Stimulated activated CD4-positive, alpha-beta T cell treated with anti-CD3 and anti-CD28 coated beads, Interleukin-4, amount 100 ng/mL, for 48 hours (primary cell): ENCODE measurements around the gene KISS1R.

Experiments
- DNase-seq, 2 donors: peaks; one replicate each; pipeline ENCODE4 v3.0.0-alpha.2; 2020; ENCODE audit warnings: low read depth in 2 of 2

Gene KISS1R

DNA sequence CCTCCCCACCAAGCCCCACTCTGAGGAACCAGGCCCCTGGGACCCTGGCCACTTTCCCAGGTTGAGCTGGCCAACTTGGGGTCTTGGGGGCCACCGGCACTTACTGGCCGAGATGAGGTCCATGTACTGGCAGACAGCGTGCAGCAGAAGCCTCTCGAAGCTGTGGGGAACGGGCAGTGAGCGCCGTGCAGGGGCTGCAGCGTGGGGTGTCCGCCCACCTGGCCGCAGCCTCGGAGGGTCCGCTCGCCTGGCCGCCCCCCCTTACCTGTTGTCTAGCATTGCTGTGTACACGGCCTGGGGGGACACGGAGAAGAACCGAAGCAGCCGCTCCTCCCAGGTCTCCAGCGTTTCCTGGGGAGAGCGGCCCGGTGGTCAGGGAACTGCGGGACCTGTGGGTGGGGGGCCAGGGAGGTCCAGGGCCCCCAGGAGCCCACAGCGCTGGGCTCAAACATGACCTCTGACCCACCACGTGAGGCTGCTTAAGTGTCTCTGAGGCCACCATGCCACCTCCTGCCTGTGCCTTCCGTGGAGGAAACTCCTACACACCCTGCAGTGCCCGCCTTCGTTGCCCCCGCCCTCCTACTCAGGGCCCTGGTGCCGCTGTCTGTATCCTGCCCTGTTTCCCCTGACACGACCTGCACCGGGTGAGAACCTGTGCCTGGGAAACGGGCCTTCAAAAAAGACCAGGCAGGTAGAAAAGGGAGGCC lies 17.6 kb upstream of the KISS1R start:
- DNase-seq: no peak

DNA sequence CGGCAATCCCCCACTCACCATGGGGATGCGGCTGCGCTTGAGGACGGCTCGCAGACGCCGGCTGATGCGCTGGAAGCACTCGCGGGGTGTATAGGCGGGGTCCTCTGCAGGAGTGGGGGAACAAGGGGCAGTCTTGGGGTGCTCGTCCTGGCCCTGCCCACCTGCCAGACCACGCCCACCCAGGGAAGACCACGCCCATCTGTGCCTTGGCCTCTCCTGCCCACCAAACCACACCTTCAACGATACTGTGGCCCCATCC lies 17.2 kb upstream of the KISS1R start:
- DNase-seq: no peak

DNA sequence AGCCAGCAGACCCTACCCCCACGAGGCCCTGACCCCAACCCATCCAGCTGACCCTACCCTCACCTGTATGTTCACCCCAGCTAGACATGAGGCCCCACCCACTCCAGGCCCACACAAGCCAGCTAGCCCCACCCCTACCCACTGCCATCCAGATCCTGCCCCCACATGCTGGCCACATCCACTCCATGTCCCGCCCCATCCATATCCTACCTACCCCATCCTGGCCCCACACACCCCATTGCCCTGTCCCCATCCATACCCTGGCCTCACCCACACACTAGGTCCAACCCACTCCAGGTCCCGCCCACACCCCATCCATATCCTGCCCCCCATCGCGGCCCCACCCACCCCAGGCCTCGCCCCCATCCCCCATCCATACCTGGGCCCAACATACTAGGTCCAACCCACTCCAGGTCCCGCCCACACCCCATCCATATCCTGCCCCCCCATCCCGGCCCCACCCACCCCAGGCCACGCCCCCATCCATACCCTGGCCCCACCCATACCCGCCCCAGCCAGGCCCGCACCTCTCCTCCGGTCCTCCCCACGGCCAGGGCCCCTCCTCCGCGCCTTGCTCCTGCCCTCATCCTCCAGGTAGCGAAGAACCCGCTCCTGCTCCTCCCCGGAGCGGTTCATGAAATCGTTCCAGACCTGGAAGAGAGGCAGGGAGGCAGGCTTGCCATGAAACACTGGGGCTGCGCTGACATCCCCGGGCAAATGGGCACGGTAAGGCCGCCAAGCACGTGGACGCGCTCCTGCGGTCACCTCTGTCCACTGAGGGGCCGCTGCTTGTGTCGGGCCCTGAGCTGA lies 16.6 kb upstream of the KISS1R start:
- no peak for DNase-seq

DNA sequence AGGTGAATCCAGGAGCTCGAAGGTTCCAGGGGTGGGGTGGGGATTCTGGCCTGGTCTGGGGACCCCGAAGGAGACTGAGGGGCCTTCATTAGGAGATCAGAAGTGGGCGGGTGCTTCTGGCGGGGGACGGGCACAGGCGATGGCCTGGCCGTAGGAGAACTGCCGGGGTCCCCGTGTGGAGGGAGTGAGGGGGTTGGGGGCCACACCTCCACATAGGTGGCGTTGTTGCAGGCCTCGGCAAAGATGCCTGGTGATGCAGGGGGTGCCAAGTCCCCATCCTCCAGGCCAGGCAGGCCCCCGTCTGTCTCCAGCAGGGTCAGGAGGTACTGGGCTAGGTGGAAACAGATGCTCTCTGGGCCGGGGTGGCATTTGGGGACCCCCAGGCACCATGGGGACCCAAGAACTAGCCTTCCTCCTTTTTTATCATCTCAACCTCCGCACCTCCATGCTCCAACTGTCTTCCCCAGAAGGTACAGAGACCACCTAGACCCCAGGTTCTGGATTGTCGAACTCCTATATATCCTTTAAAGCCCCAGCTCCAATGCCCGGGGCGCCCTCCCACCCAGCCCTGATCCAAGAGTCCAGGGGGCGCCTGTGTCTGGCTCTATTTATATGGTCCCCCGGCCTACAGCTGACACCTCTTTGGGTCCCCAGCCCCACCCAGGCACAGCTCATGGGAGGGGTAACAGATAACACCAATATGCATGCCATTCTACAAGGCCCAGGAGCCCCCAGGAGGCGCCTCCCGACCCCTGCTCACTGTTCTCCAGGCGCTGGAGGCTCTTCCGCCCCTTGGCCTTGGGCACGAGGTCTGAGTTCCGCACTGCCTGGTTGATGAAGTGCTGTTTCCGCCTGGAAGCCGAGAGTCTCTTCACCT lies 15.7 kb upstream of the KISS1R start:
- DNase-seq: no peak

DNA sequence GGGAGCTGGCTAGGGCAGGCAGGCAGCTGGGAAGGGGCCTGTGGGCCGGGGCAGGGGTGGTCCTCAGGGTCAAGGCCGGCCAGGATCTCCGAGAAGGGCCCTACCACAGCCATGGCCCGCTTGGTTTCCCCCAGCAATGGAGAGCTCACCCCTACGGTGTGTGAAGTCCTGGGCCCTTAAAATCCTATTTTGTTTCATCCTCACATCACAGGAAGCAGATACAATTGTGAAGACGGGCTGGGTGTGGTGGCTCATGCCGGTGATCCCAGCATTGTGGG lies 15.1 kb upstream of the KISS1R start:
- no peak for DNase-seq

DNA sequence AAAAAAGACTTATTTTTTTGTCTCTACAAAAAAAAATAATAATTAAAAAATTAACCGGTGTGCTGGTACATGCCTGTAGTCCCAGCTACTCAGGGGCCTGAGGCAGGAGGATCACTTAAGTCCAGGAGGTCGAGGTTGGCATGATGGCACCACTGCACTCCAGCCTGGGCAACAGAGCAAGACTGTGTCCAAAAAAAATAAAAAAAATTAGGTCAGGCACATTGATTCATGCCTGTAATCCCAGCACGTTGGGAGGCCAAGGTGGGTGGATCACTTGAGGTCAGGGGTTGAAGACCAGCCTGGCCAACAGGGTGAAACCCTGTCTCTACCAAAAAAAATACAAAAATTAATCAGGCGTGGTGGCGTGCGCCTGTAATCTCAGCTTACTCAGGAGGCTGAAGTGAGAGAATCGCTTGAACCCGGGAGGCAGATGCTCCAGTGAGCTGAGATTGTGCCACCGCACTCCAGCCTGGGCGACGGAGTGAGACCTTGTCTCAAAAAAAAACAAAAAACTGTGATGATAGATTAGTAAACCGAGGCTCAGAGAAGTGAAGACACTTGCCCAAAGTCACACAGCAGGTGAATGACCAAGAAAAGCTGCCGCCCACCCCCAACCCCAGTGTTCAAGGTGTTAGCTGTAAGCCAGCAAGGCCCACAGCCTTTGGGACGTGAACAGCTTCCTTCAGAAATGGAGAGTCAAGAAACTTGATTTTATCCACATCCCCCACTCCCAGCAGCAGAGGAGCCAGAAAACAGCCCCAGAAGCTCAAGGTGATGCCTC lies 14.5 kb upstream of the KISS1R start:
- DNase-seq: no peak

DNA sequence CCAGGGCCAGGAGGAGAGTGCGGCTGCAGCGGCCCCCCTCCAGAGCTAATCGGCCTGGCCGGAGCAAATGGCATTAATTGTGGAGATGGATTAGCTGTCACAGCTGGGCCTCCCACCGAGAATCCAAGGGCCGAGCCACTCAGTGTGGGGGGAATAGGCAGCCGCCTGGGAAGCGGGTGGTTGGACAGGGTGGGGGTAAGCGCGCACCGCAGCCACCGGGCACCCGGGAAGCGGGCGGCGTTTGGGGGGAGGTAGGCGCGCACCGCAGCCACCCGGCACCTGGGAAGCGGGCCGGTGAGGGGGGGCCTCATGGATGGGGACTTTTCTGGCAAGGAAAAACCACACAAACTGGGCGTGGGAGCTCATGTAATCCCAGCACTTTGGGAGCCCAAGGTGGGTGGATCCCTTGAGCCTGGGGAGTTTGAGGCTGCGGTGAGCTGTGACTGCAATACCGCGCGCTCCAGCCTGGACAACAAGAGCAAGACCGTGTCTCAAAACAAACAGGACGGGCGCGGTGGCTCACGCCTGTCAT lies 13.8 kb upstream of the KISS1R start:
- DNase-seq: no peak

DNA sequence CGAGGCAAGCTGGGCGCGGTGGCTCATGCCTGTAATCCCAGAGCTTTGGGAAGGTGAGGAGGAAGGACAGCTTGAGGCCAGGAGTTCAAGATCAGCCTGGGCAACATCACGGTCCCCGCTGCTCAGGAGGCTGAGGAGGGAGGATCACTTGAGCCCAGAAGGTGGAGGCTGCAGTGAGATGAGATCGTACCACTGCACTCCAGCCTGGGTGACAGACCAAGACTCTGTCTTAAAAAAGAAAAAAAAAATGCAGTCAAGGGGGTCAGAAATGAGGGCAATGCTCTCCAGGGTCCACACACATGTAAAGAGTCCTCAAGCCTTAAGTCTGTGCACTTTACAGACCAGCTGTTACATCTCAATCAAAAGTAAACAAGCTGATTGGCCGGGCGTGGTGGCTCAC lies 12.6 kb upstream of the KISS1R start:
- no peak for DNase-seq

DNA sequence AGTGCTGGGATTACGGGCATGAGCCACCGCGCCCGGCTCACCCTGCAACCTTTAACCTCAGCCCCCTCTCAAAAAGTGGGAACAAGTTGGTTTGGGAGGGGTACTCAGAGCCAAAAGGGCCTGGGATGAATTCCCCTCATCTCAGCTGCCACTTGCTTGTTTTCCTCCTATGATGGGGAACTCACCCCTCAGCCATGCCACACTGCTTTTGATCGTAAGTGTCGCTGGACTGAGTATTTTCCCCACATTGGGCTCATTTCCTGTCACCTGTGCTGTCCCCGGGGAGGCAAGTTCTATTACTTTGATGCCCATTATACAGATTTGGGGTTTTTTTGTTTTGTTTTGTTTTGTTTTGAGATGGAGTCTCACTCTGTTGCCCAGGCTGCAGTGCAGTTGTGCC lies 10.7 kb upstream of the KISS1R start:
- no peak for DNase-seq

DNA sequence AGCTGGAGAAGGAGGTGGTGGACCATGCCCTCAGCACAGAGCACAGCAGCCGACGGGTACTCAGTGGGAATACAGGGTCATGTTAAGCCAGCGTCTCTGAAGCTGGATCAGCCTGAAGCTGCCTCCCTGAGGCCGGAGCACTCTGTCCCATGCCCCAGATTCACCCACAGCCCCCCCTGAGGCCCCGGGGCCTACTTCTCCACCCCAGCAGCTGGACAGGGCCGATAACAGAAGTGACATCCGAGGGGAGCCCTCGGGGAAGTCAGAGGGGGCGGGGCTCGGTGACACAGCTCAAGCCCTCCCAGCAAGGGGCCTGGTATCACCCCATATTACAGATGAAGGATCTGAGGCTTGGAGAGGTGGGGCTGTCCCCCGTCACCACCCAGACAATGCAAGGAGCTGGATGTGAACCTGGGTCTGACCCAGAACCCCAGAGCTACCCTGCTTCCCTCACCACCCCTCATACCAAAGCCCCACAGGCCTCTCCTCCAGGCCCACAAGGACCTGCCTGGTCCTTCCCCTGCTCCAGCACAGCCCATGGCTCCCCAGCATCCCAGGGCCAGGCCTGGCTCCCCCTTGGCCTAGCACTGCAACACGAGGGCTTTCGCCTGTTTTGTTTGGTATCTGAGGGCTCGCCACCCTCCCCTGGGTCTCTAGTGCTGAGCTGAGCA lies 9.8 kb upstream of the KISS1R start:
- DNase-seq: no peak

DNA sequence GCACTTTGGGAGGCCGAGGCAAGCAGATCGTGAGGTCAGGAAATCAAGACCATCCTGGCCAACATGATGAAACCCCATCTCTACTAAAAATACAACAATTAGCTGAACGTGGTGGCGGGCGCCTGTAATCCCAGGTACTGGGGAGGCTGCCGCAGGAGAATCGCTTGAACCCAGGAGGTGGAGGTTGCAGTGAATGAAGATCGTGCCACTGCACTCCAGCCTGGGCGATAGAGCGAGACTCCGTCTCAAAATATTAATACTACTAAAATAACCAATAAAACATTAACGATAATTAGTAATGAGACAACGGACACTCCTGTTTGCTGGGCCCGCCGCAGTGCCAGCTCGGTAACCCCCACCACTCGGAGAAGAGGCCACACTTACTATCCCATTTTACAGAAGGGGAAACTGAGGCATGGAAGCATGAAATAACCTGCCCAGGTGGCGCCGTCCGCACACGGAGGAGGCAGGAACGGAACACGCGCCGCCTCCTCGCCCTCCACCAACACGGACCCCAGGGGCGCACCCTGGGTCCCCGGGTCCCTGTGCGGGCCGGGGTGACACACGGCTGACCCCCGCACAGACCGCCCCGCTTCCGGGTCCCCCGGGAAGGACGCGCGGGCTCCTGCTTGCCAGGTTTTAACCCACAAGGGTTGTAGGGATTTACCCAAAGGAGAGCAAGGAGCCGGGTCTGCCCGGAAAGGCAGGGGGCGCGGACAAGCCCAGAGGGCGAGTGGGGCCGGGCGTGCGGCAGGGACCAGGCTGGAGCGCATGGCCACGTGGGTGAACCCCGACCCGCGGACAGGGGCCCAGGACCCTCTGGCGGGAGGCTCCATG lies 5.7 kb upstream of the KISS1R start:
- no peak for DNase-seq

DNA sequence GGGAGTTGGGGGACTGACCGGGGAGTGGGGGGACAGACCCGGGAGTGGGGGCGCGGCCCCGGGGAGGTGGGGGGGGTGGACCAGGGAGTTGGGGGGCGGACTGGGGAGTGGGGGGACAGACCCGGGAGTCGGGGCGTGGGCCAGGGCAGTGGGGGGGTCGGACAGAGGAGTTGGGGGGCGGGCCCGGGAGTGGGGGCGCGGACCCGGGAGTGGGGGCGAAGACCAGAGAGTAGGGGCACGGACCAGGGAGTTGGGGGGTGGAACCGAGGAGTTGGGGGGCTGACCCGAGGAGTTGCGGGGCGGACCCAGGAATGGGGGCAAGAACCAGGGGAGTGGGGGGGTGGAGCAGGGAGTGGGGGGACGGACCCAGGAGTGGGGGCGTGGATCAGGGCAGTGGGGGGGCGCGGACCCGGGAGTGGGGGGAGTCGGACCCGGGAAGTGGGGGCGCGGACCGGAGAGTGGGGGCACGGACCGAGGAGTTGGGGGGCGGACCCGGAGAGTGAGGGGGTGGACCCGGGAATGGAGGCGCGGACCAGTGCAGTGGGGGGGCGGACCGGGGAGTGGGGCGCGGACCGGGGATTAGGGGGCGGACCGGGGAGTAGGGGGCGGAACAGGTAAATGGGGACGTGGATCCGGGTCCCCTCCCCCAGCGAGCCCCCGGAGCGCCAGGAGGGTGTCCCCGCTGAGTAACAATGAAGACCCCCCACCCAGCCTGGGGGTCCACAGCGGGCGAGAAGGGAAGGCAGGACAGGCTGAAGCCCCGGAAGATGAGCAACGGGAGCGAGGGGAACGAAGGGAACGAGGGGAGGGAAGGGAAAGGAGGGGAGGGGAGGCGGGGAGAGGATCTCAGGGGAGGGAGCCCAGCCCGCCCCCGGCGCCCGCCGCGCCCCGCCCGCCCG lies 4.7 kb upstream of the KISS1R start:
- DNase-seq: no peak

DNA sequence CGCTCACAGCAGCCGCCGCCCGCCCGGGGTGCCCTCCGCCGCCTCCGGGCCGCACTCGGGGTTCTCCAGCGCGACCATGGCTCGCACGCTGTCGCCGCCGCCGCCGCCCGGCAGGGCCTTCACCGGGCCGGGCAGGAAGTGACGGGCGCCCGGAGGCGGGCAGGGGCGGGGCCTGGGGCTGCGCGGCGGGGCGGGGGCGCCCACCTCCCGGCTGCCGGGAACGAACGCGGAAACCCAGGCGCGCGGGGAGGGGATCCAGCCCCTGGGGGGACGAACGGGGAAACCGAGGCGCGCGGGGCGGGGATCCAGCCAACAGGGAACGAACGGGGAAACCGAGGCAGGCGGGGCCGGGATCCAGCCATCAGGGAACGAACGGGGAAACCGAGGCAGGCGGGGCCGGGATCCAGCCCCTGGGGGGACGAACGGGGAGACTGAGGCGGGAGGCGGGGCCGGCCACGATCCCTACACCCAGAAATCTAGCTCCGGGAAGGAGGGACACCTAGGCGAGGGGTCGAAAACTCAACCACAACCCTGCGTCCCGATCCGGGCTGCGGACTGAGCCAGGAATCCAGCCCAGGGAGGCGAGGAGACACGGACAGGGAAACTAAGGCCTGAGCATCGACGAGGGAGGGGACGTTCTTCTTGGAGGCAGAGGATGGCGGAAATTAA lies 3.9 kb upstream of the KISS1R start, which contains the start of gene R3HDM4:
Gene R3HDM4 (minus strand): TSS at position 140 of the 669 bp plus-strand sequence. CDS start 62 bp downstream, at position 78.
- DNase-seq: peak; percentile 76 to 77

DNA sequence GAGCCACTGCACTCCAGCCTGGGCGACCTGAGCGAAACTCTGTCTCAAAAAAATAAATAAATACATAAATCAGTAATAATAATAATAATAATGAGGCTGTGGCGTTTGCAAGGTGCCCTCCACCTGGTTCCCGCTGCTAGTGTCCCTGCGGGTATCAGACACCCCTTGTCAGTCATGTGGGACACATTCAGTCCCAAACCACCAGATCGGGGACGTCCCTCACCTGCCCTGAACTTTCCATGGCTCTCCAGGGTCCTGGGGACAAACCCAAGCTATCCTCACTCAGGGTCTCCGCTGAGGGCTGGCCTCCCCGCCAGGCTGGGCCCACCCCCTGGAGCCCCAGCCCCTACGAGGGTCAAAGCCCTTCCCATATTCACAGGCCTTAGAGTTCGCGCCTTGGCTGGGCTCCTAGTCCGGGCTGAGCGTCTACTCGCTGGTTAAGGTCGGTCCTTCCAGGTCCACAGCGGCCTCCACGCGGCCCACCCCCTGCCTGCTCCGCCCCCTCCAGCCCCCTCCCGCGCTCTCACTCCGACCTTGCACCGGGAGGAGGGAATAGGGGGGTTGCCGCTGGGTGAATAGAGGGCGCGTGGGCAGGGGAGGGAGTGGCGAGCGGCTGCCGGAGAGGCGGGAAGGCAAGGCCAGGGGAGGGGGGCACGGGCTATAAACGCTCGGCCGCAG lies 349 bp upstream of the KISS1R start:
- peak in 1 of 2 donors; percentile 48 for DNase-seq

DNA sequence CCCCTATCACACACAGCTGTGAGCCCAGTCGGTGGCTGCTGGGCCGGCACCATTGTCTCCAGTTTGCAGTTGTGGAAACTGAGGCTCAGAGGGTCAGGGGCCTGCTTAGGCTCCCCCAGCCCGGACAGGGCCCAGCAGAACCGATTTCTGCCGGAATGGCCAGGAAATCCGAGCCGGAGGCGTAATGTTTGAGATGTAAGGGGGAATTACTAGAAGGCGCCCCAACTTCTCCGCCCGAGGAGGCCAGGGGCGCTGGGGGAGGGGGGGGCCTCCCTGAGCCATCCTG lies 962 bp downstream of the KISS1R start:
- DNase-seq: no peak

DNA sequence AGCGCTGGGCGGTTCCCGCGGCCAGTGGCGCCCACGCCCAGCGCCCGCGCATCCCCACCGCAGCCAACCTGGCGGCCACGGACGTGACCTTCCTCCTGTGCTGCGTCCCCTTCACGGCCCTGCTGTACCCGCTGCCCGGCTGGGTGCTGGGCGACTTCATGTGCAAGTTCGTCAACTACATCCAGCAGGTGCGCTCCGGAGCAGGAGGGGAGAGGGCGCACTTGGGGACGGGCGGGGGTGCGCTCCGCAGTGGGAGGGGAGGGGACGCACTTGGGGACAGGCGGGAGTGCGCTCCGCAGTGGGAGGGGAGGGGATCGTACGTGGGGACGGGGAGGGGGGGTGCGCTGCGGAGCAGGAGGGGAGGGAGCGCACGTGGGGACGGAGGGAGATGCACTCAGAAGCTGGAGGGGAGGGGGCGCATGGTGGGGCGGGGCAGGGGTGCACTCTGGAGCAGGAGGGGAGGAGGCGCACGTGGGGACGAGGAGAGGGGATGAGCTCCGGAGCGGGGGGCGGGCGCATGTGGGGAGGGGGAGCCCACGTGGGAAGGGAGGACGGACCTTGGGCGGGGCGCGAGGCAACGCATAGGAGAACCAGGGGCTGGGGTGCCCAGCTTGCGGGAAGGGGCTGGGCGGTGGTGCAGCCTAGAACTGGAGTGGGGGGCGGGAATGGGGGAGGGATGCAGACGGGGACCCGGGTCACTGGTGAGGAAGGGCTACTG lies 1.5 kb downstream of the KISS1R start:
- peak in 1 of 2 donors; percentile 51 for DNase-seq

DNA sequence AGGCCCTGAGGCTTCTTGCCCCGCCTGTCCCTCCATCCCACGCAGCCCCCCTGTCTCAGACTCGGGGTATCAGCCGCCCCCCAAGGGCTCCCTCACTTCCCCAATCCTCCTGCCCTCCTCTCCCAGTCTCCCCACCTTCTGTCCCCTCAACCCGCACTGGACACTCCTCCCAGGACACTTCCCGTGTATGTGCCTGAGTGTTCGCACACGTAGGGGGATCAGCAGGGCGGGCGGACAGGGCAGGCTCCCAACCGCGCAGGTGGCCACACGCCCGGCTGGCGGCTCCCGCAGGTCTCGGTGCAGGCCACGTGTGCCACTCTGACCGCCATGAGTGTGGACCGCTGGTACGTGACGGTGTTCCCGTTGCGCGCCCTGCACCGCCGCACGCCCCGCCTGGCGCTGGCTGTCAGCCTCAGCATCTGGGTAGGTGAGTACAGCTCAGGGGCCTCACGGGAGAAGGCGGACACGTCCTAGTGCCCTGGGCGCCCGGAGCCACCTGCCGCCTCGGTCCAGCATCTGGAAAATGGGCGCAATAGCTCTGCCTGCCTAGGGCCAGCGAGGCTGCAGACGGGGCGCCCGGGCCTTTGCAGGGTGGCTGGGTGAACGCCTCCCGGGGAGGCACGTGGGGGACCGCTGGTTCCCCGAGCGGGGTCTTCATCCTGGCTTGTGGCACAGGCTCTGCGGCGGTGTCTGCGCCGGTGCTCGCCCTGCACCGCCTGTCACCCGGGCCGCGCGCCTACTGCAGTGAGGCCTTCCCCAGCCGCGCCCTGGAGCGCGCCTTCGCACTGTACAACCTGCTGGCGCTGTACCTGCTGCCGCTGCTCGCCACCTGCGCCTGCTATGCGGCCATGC lies 2.3 kb downstream of the KISS1R start:
- peak in 1 of 2 donors; percentile 38 for DNase-seq
